ENCODE results near the gene CDH24.

CDH24 gene

GRCh38 chr14:23023795-23024152, 33.5 kb downstream of the CDH24 start:
- TF ChIP-seq MYC (IDR thresholded peaks at IDR 0.05; ENCODE audit: low read depth, low read length) (no peak), MAX (IDR thresholded peaks at IDR 0.05; ENCODE audit: low read depth, low read length) (no peak), POLR2A (IDR thresholded peaks at IDR 0.05; ENCODE audit: extremely low read depth, insufficient read length) (no peak)
- TF ChIP-seq, protein P1, sequence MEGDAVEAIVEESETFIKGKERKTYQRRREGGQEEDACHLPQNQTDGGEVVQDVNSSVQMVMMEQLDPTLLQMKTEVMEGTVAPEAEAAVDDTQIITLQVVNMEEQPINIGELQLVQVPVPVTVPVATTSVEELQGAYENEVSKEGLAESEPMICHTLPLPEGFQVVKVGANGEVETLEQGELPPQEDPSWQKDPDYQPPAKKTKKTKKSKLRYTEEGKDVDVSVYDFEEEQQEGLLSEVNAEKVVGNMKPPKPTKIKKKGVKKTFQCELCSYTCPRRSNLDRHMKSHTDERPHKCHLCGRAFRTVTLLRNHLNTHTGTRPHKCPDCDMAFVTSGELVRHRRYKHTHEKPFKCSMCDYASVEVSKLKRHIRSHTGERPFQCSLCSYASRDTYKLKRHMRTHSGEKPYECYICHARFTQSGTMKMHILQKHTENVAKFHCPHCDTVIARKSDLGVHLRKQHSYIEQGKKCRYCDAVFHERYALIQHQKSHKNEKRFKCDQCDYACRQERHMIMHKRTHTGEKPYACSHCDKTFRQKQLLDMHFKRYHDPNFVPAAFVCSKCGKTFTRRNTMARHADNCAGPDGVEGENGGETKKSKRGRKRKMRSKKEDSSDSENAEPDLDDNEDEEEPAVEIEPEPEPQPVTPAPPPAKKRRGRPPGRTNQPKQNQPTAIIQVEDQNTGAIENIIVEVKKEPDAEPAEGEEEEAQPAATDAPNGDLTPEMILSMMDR (IDR thresholded peaks at IDR 0.05; ENCODE audit: low read depth, low read length): no peak
- no peak for DNase-seq (ENCODE audit: low read depth)
- no peak overlapping the region for H3K4me3 ChIP-seq (ENCODE audit: low read depth, low read length)

- no peak overlapping the region for H3K4me3 ChIP-seq (ENCODE audit: low read depth, low read length)
- TF ChIP-seq MYC (IDR thresholded peaks at IDR 0.05; ENCODE audit: low read depth, low read length) (no peak), MAX (IDR thresholded peaks at IDR 0.05; ENCODE audit: low read depth, low read length) (no peak), POLR2A (IDR thresholded peaks at IDR 0.05; ENCODE audit: extremely low read depth, insufficient read length) (no peak)
- TF ChIP-seq, protein P1 (IDR thresholded peaks at IDR 0.05; ENCODE audit: low read depth, low read length): no peak
- DNase-seq (ENCODE audit: low read depth): no peak
These were observed 34.1 kb downstream of the CDH24 start for GRCh38 chr14:23023022-23023794.

GRCh38 chr14:23021889-23022442, 35.4 kb downstream of the CDH24 start:
- TF ChIP-seq MAX (IDR thresholded peaks at IDR 0.05; ENCODE audit: low read depth, low read length) (no peak), MYC (IDR thresholded peaks at IDR 0.05; ENCODE audit: low read depth, low read length) (no peak), POLR2A (IDR thresholded peaks at IDR 0.05; ENCODE audit: extremely low read depth, insufficient read length) (no peak)
- TF ChIP-seq, protein P1 (IDR thresholded peaks at IDR 0.05; ENCODE audit: low read depth, low read length): no peak
- no peak for DNase-seq (ENCODE audit: low read depth)
- no peak overlapping the region for H3K4me3 ChIP-seq (ENCODE audit: low read depth, low read length)

- DNase-seq (ENCODE audit: low read depth): no peak
- TF ChIP-seq POLR2A (IDR thresholded peaks at IDR 0.05; ENCODE audit: extremely low read depth, insufficient read length) (no peak), MAX (IDR thresholded peaks at IDR 0.05; ENCODE audit: low read depth, low read length) (no peak), MYC (IDR thresholded peaks at IDR 0.05; ENCODE audit: low read depth, low read length) (no peak)
- TF ChIP-seq, protein P1 (IDR thresholded peaks at IDR 0.05; ENCODE audit: low read depth, low read length): no peak
- H3K4me3 ChIP-seq (ENCODE audit: low read depth, low read length): no peak overlapping the region
These were observed 35.9 kb downstream of the CDH24 start for GRCh38 chr14:23021434-23021833.

DNA sequence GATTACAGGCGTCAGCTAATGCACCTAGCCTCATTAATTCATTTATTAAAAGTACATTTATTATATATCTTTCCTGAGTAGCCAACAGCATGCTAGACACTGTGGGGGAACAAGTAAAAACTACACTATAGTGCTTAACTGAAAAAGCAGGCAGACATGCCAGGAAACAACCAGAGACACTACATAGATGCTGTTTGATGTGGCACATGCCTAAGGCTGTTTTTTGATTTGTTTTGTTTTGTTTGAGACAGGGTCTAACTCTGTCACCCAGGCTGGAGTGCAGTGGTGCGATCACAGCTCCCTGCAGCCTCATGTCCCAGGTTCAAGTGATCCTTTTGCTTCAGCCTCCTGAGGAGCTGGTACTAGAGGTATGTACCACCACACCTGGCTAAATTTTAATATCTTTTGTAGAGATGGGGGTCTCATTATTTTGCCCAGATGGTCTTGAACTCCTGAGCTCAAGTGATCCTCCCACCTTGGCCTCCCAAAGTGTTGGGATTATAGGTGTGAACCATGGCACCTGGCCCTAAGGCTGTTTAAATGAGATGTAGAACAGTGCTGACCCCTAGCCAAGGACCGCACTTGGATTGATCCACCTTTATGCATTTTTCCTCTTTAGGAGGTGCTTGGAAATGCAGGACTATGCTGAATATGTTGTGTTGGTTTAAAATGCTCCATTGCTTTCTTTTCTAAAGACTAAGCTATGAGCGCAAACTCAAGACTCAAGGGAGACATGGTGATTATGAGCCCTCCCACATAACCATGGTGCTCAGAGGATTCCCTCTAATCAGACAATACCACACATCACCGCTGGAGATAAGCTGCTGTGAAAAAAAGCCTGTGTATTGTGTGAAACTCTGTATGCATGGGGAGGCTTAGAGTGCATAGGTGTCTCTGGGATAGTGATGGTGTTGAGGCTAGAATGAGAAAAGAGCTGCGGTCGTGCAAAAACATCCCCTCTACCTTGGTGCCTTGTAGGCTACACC, 36.9 kb downstream of the CDH24 start:
- no peak for TF ChIP-seq POLR2A (IDR thresholded peaks at IDR 0.05; ENCODE audit: extremely low read depth, insufficient read length)
- TF ChIP-seq, protein P1 (IDR thresholded peaks at IDR 0.05; ENCODE audit: low read depth, low read length): no peak
- no peak for TF ChIP-seq MYC (IDR thresholded peaks at IDR 0.05; ENCODE audit: low read depth, low read length)
- TF ChIP-seq MAX (IDR thresholded peaks at IDR 0.05; ENCODE audit: low read depth, low read length): no peak

More for the DNA sequence above, 36.9 kb downstream of the CDH24 start:
- H3K4me3 ChIP-seq (ENCODE audit: low read depth, low read length): no peak overlapping the region
- no peak for DNase-seq (ENCODE audit: low read depth)
